Kidney tubule cell (primary cell): Measurements from ENCODE around the gene MEGF11.
A peak's percentile ranks its signal among the peaks of the same experiment; 100 is the strongest.

ENCODE experiments used
- DNase-seq: peaks from one replicate; pipeline ENCODE4 v3.0.0-alpha.2; 2018; ENCODE audit warnings: low spot score

Gene MEGF11

DNA sequence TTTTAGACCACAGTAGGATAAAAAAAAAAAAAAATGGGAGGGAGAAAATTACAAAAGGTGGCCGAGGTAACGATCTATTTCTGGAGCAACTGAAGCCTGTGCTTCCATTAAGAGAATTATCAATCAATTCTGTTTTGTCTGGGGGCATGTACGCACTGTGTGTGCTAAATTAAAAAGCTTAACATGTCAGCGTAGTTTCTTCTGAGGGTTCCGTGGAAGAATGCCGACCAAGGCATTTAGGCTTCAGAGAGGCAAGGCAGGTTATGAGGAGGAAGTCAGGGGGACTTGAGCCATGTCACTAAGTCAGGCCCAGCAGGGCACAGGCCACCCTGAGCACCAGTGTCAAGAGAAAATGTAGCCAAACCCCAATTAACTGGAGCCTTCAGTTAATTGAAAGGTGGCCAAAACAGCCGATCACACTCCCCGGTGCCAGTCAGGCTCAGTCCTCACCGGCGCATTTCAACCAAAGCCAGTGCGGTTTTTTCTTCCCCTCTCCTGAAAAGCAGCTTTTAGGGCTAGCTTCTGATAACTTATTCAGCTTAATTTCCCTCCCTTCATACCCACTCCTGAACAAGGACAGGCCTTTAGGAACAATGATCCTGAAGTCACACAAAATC, 113.9 kb downstream of the MEGF11 start:
- DNase-seq, result no peak

DNA sequence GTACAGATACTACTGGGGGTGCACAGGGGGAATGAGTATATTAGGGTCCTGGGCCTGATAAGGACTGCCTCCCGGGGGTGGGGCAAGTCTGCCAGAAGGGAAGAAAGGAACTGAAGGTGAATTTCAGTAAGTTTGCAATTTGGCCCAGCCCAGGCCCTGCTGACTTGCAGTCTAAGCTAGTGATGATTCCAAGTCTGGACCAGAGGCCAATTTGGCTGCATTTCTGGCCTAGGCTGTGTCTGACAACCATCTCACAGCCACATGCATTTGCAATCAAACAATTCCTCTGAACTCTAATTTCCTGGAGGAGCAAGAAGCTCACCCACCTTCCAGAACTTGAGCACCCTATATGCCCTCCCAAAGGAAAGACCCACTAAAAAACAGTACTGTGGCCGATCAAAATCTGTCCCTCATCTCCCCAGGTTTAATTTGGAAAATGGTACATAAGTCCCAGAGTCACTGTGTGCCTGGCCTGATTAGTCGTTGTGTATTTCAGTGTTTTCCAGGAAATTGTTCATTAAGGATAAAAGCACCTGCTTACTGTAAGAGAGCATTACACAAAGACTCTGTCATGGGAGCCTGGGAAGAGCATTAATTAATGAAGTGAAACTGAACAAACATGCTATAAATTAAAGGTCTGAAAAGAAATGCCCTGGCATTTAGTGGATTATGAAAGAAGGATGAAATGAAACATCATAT, 114.5 kb downstream of the MEGF11 start:
- DNase-seq, result no peak

DNA sequence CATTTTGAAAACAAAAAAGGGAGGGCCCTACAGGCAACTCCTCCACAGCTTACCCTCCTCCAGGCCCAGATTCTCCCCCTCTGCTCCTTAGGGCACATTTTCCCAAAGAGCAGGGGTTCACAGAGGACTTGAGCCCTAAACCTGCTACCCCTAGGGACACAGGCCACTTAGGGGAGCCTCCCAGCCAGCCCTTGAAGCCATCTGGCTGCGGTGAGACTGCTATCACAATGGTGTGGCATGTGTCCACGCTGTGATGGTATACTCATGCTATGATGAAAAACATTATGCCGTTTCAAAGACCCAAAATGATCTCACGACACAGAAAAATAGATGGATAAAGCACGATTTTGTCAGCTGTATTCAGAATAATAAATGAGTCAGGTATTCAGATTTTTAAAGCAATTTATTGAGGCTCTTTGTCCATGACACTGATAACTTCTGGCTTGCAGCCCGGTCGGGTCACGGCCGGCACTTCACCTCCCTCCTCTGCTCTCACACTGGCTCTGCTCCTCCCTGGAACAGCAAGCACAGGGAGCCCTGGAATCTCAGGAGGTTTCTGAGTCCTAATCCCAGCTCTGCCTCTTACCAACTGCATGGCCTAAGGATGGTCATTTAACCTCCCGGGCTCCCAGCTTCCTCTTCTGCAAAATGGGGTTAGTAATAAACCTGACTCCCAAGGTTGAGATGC, 115.3 kb downstream of the MEGF11 start:
- DNase-seq, result no peak

DNA sequence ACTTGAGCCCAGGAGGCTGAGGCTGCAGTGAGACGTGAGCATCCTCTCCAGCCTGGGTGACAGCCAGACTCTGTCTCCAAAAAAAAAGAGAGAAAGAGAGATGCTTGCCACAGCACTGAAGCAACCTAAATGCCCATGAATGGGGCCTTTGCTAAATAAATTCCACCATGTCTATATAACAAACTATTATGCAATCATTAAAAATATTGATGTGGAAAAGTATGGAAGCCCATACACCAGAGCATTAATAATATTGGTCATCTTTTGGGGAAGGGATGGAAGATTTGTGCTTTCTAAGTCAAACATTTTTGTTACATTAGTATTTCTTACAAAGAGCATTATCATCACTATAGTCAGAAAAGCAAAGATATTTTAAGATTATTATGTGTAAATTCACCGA, 116.6 kb downstream of the MEGF11 start:
- DNase-seq, result no peak

DNA sequence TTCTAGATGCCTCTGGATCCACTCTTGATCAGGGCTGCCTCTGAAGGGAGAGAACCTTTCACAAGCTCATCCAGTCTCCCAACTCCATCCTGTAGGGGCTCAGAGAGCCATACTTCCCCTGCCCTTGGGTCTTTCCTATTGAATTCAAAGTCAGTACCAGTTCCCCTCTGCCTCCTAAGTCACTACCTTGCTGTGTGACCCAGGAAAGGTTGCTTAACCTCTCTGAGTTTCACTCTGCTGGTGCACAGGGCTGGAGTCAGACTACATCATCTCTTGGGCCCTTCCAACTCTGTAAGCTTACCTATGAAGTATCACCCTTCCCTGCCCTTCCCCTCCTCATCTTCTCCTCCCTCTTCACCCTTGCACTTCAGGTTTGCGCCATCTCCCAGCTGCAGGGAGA, 117.9 kb downstream of the MEGF11 start:
- DNase-seq, result no peak

DNA sequence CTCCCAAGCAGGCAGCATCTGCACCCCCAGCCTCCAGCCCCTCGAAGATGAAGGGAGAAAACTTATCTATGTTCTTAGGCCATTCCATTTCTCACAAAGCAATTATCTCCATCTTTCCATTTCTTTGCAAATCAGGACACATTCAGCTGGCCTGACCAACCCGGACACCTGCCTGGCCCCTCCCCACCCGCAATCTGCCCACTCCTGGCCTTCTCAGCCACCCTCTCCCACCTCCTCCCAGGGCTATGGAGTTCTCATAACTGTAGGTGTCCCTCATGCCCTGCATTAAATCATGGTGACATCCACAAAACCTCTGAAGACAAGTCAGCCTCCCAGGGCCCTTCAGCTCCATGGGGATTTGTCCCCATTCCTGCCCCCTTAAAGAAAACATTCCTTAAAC, 119.3 kb downstream of the MEGF11 start:
- DNase-seq, result no peak

DNA sequence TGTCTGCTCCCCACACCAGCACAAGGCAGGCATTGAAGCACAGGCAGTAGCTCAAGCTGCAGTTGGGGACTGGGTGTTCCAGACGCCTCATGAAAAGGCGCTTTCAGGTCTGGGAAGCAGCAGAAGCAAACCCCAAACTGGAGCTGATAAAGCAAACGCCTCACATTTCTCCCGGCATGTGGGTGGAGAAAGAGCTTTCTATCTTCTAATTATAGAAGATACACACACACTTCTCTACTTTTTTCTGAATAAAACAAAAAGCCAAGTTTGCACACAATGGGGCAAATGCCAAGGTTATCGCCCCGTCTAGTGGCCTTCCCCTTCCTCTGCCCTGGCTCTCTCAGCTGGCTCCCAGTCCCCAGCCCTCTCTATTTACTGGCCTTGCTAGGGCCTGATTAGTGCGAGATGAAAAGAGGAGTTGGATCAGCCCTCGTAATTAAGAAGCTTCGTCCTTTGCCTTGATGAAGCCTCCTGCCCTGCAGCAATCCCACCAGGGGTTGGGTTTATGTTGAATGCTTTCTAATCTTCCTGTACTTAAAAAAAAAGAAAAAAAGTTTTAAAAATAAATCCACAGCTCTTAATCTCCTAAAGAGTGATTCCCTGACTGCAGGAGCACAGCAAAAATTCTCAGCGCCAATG, 120.2 kb downstream of the MEGF11 start:
- DNase-seq, result no peak

DNA sequence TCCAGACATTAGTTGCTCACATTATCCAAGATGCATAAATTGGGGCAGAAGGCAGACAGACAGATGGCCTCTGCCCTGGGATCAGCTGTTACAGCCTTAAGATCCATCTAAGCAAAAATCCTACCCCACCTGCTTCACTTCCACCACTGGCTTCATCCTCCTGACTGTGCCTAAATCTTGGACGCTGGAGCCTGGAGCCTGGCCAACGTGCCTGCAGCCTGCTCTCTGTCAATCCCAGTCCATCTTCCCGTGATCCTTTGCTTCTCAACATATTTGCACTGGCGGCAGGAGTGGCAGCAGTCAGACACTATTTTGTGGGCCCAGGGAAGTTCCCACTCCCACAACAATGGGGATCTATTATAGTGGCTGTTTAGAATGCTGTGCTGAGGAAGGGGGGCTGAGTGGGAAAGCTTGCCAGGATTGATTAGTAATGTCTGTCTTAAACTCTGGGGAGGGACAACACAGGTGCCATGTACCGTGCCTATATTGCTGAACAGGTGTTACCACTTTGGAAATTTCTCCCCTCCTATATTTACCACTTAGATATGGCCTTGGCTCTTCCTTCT, 121.2 kb downstream of the MEGF11 start:
- no peak for DNase-seq

DNA sequence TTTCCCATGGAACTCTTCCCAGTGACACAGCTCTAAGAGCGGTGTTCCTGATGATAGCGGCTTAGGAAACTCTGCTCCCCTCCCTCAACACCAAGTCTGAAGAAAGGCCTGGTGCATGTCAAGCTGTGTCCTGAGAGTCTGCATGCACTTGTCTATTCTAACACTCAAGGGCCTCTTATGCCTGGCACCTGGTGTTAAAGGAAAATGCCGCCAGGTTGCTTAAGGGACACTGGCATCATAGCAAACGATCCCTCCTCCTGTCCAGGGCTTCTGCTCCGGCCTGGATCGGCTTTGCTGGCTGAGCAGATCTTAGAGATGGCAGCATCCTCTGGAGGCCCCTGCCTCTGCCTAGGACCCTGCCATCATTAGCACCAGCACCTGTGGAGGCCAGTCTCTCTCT, 121.7 kb downstream of the MEGF11 start:
- DNase-seq, result no peak

DNA sequence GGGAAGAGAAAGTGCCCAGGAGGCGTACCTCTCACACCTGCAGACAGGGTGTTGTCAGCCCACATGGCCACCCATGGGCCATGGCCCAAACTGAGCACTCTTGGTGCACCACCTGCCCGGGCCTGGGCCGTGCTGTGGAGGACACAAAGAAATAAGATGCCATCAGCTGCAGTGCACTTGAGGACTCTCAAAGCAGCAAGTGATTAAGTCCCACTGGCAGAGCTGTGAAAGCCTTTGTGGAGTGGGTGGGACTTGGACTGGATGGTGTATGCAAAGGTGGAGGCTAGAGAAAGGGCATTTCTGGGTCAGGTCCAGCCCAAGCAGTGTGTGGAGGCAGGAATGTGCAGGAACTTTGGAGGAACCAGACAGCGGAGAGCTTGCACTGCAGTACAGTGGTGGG, 122.3 kb downstream of the MEGF11 start:
- no peak for DNase-seq

DNA sequence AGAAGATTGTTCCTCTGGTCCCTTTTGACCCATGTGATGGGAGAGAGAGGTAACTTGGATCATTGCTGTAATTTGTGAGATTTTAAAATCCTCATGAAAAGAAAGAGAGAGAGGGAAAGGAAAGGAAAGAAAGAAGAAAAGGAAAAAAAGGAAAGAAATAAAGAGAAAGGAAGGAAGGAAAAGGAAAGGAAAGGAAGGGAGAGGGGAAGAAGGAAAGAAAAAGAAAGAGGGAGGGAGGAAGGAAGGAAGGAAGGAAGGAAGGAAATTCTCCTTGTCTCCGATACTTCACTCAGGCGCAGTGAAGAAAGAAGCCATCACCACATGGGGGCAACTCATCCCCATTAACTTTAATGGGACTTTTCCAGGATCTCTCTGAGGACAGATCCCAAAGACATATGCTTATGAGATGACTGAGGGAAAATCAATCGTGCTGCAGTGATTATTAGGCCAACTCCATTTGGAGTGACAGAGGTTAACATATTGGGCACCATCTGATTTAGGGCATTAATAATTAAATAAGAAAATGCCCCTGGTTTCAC, 123.0 kb downstream of the MEGF11 start:
- no peak for DNase-seq

DNA sequence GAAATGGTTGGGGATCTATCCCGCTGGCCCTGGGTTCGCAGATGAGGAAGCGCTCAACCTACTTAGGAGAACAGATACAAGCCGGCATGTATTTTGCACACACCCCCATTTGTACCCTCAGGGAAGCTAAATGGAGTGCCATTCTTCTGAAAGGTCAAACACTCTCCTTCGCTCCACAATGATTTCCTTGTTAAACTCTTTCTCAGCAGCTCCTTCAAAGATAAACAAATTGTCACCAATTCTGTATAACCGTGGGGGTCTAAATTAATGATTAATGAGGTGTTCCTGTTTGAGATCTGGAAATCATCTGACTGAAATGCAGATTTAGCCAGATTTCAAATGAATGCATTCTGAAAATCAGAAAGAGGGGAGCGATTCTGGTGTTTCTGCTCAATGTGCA, 124.0 kb downstream of the MEGF11 start:
- DNase-seq, result peak; percentile 67

DNA sequence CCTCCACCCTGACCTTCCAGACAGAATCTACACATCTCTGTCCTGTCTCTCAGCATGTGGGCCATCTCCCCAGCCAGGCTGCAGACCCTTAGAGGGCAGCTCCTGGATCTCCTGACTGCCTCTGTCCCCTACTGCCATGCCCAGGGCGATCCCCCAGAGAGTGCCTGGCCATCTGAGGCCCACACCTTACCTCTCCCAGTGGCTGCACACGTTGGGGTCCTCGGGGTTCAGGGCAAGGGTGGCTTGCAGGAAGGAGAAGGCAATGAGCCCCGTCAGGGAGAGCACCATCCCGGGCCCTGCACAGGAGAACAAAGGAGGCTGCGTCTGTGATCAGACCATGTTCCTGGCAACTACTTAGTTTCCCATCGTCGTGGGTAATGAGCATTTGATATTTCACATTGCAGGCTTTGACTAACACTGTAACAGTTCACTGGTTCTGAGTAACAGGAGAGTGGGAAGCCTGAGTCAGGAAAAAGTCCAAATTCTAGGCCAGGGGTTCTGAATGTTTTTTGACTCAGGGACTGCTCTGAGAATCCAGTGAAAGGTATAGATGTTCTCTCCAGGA, 125.4 kb downstream of the MEGF11 start:
- peak; percentile 86 for DNase-seq

DNA sequence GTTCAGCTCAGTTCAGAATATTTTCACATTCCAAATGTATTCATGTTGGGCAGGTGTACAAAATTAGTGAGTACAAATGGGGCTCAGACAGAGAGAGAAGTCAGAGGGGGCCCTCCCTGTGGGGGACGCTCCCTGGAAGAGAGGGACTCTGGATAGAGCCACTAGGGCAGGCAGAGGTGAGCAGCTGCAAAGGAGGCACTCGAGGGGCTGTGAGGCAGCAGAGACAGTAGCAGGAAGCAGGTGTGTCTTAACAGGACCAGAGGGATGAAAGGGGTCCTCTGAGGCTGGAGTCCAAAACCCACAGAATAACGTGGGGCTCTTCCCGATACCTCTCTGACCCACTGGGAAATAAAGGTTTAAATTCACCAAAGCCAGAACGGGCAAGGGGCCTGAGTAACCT, 127.1 kb downstream of the MEGF11 start:
- no peak for DNase-seq

DNA sequence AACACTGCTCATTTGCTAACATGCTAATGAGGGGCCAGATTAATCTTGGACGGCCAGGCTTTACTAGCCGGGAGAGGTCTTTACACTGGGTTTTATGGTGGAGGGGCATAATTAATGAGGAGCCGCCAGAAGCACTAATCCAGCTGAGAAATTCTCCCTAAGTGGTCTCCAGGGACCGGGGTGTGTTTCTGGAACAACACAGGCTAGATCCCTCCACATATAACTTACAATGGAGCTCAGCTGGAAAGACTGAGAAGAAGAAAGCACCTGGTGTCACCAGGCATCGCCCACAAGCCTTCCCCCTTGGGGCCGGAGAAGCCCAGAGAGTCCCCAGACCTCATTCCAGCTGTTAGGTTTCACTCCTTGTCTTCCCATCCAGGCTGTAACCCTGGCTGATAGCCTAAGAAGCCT, 127.5 kb downstream of the MEGF11 start:
- no peak for DNase-seq

DNA sequence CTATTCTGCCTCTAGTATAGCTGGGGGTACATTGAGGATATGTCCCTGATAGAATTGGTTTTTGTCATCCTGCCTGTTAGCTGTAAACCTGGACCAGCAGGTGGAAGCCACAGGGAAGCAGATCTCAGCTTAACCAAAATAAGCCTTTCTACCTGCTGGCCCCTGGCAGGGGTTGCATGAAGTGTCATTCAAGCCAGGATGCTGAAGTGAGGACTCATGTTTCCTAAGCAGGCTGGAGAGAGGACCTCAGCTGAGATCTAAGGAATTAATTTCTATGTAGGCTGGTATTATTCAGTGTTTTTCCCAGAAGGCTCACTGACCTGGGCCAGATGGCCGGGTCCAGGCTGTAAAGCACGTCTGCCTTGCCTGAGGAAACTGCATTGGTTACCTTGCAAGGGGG, 128.9 kb downstream of the MEGF11 start:
- no peak for DNase-seq

DNA sequence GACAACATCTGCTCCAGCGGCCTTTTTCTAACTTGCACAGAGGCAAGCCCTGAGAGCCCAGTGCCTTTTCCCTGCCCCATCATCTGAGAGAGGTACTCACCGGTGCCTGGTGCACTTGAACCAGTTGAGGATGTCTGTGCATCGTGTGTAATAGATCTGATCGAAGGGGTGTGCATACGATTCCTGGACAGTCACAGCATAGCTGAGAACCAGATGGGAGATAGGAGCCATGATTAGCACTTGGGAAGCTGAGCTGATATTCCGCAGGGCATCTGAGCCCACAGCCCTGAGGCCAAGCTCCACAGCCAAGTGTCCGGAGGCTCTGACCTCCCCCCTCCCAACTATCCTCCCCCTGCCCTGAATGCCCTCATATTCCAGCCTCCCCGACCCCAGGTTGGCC, 129.8 kb downstream of the MEGF11 start:
- DNase-seq, result no peak

DNA sequence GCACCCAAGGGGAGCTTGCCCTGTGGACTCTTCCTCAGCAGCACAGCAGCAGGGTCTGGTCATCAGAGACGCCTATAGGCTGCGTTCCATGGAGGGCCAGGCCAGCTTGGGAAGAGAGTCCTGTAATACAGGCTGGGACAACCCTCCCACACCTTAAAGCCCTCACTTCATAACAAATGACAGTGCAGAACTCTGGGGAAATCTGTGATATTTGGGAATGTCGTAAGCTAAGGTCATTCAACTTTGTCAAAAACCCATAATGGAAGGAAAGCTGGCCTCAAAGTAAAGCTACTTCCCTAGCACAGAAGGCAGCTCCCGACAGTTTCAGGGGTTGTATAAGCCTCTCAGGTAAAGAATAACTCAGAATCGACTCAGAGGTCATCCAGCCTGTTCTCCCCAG, 133.1 kb downstream of the MEGF11 start:
- no peak for DNase-seq

DNA sequence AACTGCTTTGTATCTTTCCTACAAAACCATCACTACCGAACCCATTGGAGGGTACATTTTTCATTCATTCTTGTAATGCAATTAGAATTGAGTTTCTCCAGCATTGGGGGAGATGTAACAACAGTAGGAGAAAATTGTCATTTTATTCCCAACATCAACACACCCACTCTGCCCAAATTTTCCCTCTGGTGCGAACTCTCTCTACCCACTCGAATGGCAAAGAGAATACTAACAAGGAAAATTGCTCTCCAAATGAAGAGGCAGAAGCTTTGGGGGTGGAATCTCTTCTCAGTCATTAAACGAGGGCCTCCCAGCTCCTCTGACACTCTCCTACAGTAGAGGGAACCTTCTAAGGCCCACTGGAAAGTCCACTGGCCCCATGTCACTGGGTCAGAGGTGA, 135.7 kb downstream of the MEGF11 start:
- DNase-seq, result no peak

DNA sequence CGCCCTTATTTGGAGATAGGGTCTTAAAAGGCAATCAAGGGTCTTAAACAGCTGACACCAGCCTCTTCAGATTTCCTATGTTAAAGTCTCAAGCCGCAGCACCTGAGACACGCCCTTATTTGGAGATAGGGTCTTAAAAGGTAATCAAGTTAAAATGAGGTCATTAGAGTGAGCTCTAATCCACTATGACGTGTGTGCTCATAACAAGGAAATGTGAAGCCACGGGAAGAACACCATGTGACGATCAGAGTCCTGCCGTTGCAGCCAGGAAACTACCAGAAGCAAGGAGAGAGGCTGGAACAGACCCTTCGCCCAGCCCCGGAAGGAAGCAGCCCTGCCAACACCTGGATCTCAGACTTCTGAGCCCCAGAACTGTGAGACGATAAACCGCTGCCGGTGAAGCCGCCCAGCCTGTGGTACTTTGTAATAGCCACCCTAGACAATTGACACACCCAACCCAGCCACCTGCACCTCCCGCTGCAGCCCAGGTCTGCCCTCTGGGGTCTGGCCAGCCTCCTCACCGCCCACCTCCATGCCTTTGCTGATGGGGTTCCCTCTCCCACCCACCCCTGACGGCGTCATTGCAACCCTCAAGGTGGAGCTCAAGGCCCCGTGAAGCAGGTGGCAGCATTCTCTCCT, 137.9 kb downstream of the MEGF11 start:
- no peak for DNase-seq

DNA sequence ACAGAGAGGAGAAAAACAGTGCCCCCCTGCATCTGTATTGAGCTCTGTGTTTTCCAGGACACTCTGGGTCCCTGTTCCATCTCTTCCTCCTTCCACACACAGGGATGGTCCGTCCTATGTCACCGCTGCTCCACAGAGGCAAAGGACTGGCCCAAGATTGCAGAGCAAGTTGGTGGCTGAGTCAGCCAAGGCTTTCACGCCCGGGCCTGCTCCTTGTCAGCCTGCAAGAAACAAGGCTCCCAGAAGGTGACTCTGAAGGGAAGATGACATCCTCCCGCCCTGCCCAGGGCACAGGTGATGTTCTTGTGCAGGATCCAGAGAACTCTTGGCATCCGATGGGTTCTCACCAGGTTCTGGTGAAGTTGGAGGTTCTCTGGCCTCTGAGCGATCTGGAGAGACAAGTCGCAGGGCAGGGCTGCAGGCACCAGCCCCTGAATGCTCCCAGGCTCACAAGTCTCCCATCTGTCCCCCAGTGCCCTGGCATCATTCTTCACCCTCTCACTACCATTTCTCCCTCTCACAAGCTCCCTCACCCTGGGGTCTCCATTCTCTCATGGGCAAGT, 138.6 kb downstream of the MEGF11 start:
- DNase-seq, result no peak
